ENCODE data around the gene RHNO1. TPM values are rescaled to one million over a fixed set of nuclear protein-coding genes. Genes with fewer than 3 reads are reported as not detected.
A peak's percentile ranks its signal among the peaks of the same experiment; 100 is the strongest.

Gene RHNO1
- total RNA-seq, 2 donors from 2014 or later: 18.3 to 25.5 TPM

DNA sequence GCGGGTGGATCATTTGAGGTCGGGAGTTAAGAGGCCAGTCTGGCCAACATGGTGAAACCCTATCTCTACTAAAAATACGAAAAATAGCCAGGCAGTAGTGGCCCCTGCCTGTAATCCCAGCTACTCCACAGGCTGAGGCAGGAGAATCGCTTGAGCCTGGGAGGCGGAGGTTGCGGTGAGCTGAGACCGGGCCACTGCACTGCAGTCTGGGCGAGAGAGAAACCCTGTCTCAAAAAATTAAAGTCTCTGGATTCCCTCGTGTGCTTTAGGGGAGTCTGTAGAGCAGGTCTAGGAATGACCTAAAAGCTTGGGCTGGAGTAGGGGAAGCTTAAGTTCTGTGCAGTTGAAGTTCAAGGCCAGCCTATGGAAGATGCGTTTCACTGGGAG is 13.0 kb downstream of the RHNO1 start:
- no peak for DNase-seq
- H3K9me3 ChIP-seq: no peaks in the 10 kb centered on the region
- TF ChIP-seq, protein P1, sequence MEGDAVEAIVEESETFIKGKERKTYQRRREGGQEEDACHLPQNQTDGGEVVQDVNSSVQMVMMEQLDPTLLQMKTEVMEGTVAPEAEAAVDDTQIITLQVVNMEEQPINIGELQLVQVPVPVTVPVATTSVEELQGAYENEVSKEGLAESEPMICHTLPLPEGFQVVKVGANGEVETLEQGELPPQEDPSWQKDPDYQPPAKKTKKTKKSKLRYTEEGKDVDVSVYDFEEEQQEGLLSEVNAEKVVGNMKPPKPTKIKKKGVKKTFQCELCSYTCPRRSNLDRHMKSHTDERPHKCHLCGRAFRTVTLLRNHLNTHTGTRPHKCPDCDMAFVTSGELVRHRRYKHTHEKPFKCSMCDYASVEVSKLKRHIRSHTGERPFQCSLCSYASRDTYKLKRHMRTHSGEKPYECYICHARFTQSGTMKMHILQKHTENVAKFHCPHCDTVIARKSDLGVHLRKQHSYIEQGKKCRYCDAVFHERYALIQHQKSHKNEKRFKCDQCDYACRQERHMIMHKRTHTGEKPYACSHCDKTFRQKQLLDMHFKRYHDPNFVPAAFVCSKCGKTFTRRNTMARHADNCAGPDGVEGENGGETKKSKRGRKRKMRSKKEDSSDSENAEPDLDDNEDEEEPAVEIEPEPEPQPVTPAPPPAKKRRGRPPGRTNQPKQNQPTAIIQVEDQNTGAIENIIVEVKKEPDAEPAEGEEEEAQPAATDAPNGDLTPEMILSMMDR (IDR thresholded peaks at IDR 0.05): no peak
- H3K4me1 ChIP-seq: no peaks in the 10 kb centered on the region
- H3K4me3 ChIP-seq: peak overlapping the region; percentile 81
- H3K27ac ChIP-seq: peak overlapping the region; percentile 84
- intact Hi-C loops (cut with DNase I): no loop called here
- peak overlapping the region; percentile 78 to 81 for H3K9ac ChIP-seq (ENCODE audit: low read depth in 2 of 2, low read length in 2 of 2)
- no peaks in the 10 kb centered on the region for H3K36me3 ChIP-seq
- H3K27me3 ChIP-seq: no peaks in the 10 kb centered on the region

DNA sequence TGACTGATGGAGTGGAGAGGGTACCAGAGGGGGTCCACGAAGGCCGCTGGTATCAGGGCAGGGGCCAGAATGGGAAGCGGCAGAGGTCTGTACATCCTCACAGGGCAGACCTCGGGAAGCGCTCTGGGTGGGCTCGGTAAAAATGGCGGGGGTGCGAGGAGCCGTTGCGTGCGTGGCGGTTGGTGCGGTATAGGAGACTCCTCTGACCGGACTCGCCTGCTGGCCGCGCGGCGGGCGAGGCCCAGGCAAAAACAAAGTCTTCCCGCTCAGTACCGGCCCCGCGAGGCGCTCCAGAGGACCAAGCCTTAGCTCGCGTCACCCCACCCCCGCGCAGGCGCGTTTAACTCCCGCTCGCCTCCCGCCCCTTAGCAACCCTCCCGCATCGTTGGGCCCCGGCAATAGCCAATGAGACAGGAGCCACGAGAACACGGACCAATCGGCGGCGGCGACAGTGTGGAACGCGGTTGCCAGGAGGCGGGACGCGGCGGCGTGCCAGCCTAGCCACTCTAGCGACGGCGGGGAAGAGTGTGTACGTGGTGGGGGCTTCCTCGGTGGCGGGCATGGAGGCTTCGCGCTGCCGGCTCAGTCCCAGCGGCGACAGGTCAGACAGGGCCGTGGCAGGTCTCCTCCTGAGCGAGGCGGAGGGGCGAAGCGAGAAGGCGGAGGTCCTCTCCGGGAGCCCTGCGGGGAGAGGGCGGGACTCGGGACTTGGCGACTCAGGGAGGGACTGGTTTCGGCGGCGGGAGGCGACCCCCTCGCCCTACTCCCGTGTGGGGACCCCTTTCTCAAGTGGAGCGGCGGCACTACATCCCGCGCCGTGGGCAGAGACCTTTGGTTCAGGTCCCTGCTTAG is 13.6 kb downstream of the RHNO1 start, which contains the start of gene TULP3:
Gene TULP3, plus strand, starts transcription at position 504 of the 852 bp plus-strand sequence. Its CDS starts 57 bp downstream, at position 561.
- Histone ChIP-seq H3K4me1 (no peaks in the 10 kb centered on the region), H3K4me3 (peak within 1 kb of the TSS; percentile 81), H3K27ac (peak within 1 kb of the TSS; percentile 84), H3K27me3 (no peaks in the 10 kb centered on the region), H3K9me3 (no peaks in the 10 kb centered on the region), H3K36me3 (no peaks in the 10 kb centered on the region), H3K9ac (ENCODE audit: low read depth in 2 of 2, low read length in 2 of 2) (peak within 1 kb of the TSS; percentile 85 to 87)
- TF ChIP-seq, protein P1 (IDR thresholded peaks at IDR 0.05): no peak
- peak; percentile 99 for DNase-seq
- intact Hi-C loops (cut with DNase I): no loop called here

DNA sequence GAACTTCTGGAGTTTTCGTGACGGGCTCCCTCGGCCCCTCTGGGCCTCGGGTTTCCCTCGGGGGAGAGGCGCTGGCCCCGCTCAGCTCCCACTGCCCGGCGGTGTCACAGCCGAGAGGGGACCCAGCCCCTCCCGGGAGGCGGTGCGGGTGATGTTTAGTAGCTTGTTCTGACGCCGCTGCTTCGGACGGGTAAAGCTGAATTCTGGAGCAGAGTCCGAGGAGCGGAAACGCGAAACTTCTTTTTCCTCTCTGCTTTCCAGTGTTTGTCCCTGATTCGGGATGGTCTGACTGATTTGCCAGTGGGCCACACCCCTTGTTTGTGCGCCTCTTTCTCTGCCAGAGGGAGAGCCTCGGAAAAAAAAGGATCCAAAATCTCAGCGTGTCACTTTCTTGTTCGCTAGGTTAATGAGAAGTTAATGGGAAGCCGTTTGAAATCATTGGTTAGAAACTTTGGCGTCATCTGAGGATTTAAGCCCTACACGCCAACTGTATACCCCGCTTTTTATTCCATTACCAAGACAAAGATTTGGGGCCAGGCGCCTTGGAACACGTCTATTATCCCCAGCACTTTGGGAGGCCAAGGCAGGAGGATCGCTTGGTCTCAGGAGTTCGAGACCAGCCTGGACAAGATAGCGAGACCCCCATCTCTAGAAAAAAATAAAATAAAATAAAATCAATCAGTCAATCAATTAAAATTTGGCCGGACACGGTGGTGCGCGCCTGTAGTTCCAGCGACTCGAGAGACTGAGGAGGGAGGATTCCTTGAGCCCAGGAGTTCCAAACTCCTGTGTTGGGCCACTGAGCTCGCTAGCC is 14.4 kb downstream of the RHNO1 start:
- H3K4me3 ChIP-seq: peak overlapping the region; percentile 81
- no peaks in the 10 kb centered on the region for H3K27me3 ChIP-seq
- intact Hi-C loops (cut with DNase I): no loop called here
- TF ChIP-seq, protein P1 (IDR thresholded peaks at IDR 0.05): no peak
- H3K36me3 ChIP-seq: no peaks in the 10 kb centered on the region
- H3K9ac ChIP-seq (ENCODE audit: low read depth in 2 of 2, low read length in 2 of 2): peak overlapping the region; percentile 85 to 87
- no peaks in the 10 kb centered on the region for H3K9me3 ChIP-seq
- peak; percentile 57 for DNase-seq
- no peaks in the 10 kb centered on the region for H3K4me1 ChIP-seq
- H3K27ac ChIP-seq: peak overlapping the region; percentile 84

DNA sequence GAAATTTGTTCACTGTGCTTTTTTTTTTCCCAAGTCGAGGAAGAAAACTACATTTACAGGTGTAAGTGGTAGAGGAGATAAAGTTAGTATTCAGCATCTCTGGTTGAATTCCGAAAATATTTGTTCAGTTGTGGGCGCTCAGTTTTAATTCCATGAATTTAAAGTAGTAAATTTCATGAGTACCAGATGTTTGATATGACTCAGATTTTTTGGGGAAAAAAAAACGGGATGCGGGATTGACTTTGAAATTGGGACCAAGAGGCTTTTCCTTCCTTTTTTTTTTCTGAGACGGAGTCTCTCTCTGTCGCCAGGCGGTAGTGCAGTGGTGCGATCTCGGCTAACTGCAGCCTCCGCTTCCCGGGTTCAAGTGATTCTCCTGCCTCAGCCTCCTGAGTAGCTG is 15.2 kb downstream of the RHNO1 start:
- H3K27me3 ChIP-seq: no peaks in the 10 kb centered on the region
- no peak for DNase-seq
- no peaks in the 10 kb centered on the region for H3K36me3 ChIP-seq
- no peaks in the 10 kb centered on the region for H3K4me1 ChIP-seq
- no peak overlapping the region for H3K4me3 ChIP-seq
- H3K27ac ChIP-seq: no peak overlapping the region
- no peaks in the 10 kb centered on the region for H3K9me3 ChIP-seq
- TF ChIP-seq, protein P1 (IDR thresholded peaks at IDR 0.05): no peak
- intact Hi-C loops (cut with DNase I): no loop called here
- H3K9ac ChIP-seq (ENCODE audit: low read depth in 2 of 2, low read length in 2 of 2): no peak overlapping the region

DNA sequence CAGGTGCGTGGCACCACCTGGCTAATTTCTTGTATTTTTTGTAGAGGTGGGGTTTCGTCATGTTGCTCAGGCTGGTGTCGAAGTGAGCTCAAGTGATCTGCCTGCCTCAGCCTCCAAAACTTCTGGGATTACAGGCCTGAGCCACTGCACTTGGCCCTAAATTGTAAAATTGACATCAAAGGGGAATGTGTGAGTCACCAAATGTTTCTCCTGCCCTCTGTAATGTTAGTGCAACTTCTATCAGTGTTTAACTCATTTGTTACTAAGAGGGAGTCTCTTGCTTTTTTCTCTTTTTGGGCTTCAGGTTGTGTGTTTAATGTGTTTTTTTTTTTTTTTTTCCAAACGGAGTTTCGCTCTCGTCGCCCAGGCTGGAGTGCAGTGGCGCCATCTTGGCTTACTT is 16.0 kb downstream of the RHNO1 start:
- no peak for DNase-seq
- TF ChIP-seq, protein P1 (IDR thresholded peaks at IDR 0.05): no peak
- intact Hi-C loops (cut with DNase I): no loop called here
- Histone ChIP-seq H3K27ac (no peak overlapping the region), H3K36me3 (no peaks in the 10 kb centered on the region), H3K4me1 (no peaks in the 10 kb centered on the region), H3K27me3 (no peaks in the 10 kb centered on the region), H3K4me3 (no peak overlapping the region), H3K9ac (ENCODE audit: low read depth in 2 of 2, low read length in 2 of 2) (no peak overlapping the region), H3K9me3 (no peaks in the 10 kb centered on the region)

Data from colonic mucosa (tissue), 4 donors.